ENCODE results near the gene LSAMP. TPM values are rescaled to one million over a fixed set of nuclear protein-coding genes. Genes with fewer than 3 reads are reported as not detected.

Gene LSAMP
- total RNA-seq, 1 donor from 2014 or later: 3.7 TPM

GRCh38 chr3:115827495-115827894 lies 617.8 kb downstream of the LSAMP start:
- H3K4me1 ChIP-seq (ENCODE audit: control insufficient read depth in 3 of 3, insufficient read depth in 3 of 3, low read length in 3 of 3): no peaks in the 10 kb centered on the region
- no peak overlapping the region for H3K4me3 ChIP-seq (ENCODE audit: low read length in 3 of 3)
- H3K36me3 ChIP-seq (ENCODE audit: control insufficient read depth in 3 of 3, insufficient read depth in 3 of 3, low read length in 3 of 3): no peaks in the 10 kb centered on the region
- H3K27ac ChIP-seq (ENCODE audit: low read depth, low read length): no peak overlapping the region
- H3K27me3 ChIP-seq (ENCODE audit: control insufficient read depth in 3 of 3, insufficient read depth in 3 of 3, low read length in 3 of 3): no peaks in the 10 kb centered on the region
- H3K9ac ChIP-seq (ENCODE audit: low read depth in 1 of 3, low read length in 3 of 3): no peak overlapping the region
- H3K9me3 ChIP-seq (ENCODE audit: control insufficient read depth in 3 of 3, low read length in 3 of 3): no peaks in the 10 kb centered on the region

- Histone ChIP-seq H3K9ac (ENCODE audit: low read depth in 1 of 3, low read length in 3 of 3) (no peak overlapping the region), H3K9me3 (ENCODE audit: control insufficient read depth in 3 of 3, low read length in 3 of 3) (no peaks in the 10 kb centered on the region), H3K4me1 (ENCODE audit: control insufficient read depth in 3 of 3, insufficient read depth in 3 of 3, low read length in 3 of 3) (no peaks in the 10 kb centered on the region), H3K27ac (ENCODE audit: low read depth, low read length) (no peak overlapping the region), H3K27me3 (ENCODE audit: control insufficient read depth in 3 of 3, insufficient read depth in 3 of 3, low read length in 3 of 3) (no peaks in the 10 kb centered on the region), H3K36me3 (ENCODE audit: control insufficient read depth in 3 of 3, insufficient read depth in 3 of 3, low read length in 3 of 3) (no peaks in the 10 kb centered on the region), H3K4me3 (ENCODE audit: low read length in 3 of 3) (no peak overlapping the region)
Measured at GRCh38 chr3:115825046-115825445, 620.2 kb downstream of the LSAMP start.

GRCh38 chr3:115823083-115823482 lies 622.2 kb downstream of the LSAMP start:
- Histone ChIP-seq H3K9me3 (ENCODE audit: control insufficient read depth in 3 of 3, low read length in 3 of 3) (no peaks in the 10 kb centered on the region), H3K9ac (ENCODE audit: low read depth in 1 of 3, low read length in 3 of 3) (no peak overlapping the region), H3K36me3 (ENCODE audit: control insufficient read depth in 3 of 3, insufficient read depth in 3 of 3, low read length in 3 of 3) (no peaks in the 10 kb centered on the region), H3K4me3 (ENCODE audit: low read length in 3 of 3) (no peak overlapping the region), H3K27ac (ENCODE audit: low read depth, low read length) (no peak overlapping the region), H3K27me3 (ENCODE audit: control insufficient read depth in 3 of 3, insufficient read depth in 3 of 3, low read length in 3 of 3) (no peaks in the 10 kb centered on the region), H3K4me1 (ENCODE audit: control insufficient read depth in 3 of 3, insufficient read depth in 3 of 3, low read length in 3 of 3) (no peaks in the 10 kb centered on the region)

- H3K4me3 ChIP-seq (ENCODE audit: low read length in 3 of 3): no peak overlapping the region
- no peaks in the 10 kb centered on the region for H3K27me3 ChIP-seq (ENCODE audit: control insufficient read depth in 3 of 3, insufficient read depth in 3 of 3, low read length in 3 of 3)
- H3K4me1 ChIP-seq (ENCODE audit: control insufficient read depth in 3 of 3, insufficient read depth in 3 of 3, low read length in 3 of 3): no peaks in the 10 kb centered on the region
- H3K36me3 ChIP-seq (ENCODE audit: control insufficient read depth in 3 of 3, insufficient read depth in 3 of 3, low read length in 3 of 3): no peaks in the 10 kb centered on the region
- no peaks in the 10 kb centered on the region for H3K9me3 ChIP-seq (ENCODE audit: control insufficient read depth in 3 of 3, low read length in 3 of 3)
- no peak overlapping the region for H3K9ac ChIP-seq (ENCODE audit: low read depth in 1 of 3, low read length in 3 of 3)
- no peak overlapping the region for H3K27ac ChIP-seq (ENCODE audit: low read depth, low read length)
Measured at GRCh38 chr3:115822579-115822978, 622.7 kb downstream of the LSAMP start.

GRCh38 chr3:115819785-115820384 lies 625.4 kb downstream of the LSAMP start:
- H3K36me3 ChIP-seq (ENCODE audit: control insufficient read depth in 3 of 3, insufficient read depth in 3 of 3, low read length in 3 of 3): no peaks in the 10 kb centered on the region
- H3K9me3 ChIP-seq (ENCODE audit: control insufficient read depth in 3 of 3, low read length in 3 of 3): no peaks in the 10 kb centered on the region
- H3K9ac ChIP-seq (ENCODE audit: low read depth in 1 of 3, low read length in 3 of 3): no peak overlapping the region

GRCh38 chr3:115814778-115815380 lies 630.4 kb downstream of the LSAMP start:
- H3K36me3 ChIP-seq (ENCODE audit: control insufficient read depth in 3 of 3, insufficient read depth in 3 of 3, low read length in 3 of 3): no peaks in the 10 kb centered on the region
- H3K27me3 ChIP-seq (ENCODE audit: control insufficient read depth in 3 of 3, insufficient read depth in 3 of 3, low read length in 3 of 3): no peaks in the 10 kb centered on the region
- no peak overlapping the region for H3K9ac ChIP-seq (ENCODE audit: low read depth in 1 of 3, low read length in 3 of 3)
- no peak overlapping the region for H3K27ac ChIP-seq (ENCODE audit: low read depth, low read length)
- no peaks in the 10 kb centered on the region for H3K9me3 ChIP-seq (ENCODE audit: control insufficient read depth in 3 of 3, low read length in 3 of 3)
- H3K4me3 ChIP-seq (ENCODE audit: low read length in 3 of 3): no peak overlapping the region
- no peaks in the 10 kb centered on the region for H3K4me1 ChIP-seq (ENCODE audit: control insufficient read depth in 3 of 3, insufficient read depth in 3 of 3, low read length in 3 of 3)

More at GRCh38 chr3:115819785-115820384, 625.4 kb downstream of the LSAMP start:
- Histone ChIP-seq H3K4me1 (ENCODE audit: control insufficient read depth in 3 of 3, insufficient read depth in 3 of 3, low read length in 3 of 3) (no peaks in the 10 kb centered on the region), H3K27me3 (ENCODE audit: control insufficient read depth in 3 of 3, insufficient read depth in 3 of 3, low read length in 3 of 3) (no peaks in the 10 kb centered on the region), H3K27ac (ENCODE audit: low read depth, low read length) (no peak overlapping the region), H3K4me3 (ENCODE audit: low read length in 3 of 3) (no peak overlapping the region)

GRCh38 chr3:115814006-115814405 lies 631.3 kb downstream of the LSAMP start:
- H3K27ac ChIP-seq (ENCODE audit: low read depth, low read length): no peak overlapping the region
- no peaks in the 10 kb centered on the region for H3K9me3 ChIP-seq (ENCODE audit: control insufficient read depth in 3 of 3, low read length in 3 of 3)
- no peak overlapping the region for H3K4me3 ChIP-seq (ENCODE audit: low read length in 3 of 3)
- no peak overlapping the region for H3K9ac ChIP-seq (ENCODE audit: low read depth in 1 of 3, low read length in 3 of 3)
- H3K27me3 ChIP-seq (ENCODE audit: control insufficient read depth in 3 of 3, insufficient read depth in 3 of 3, low read length in 3 of 3): peaks cover 0 to 4% (median 0%) of the 10 kb centered on the region in 3 donors
- H3K4me1 ChIP-seq (ENCODE audit: control insufficient read depth in 3 of 3, insufficient read depth in 3 of 3, low read length in 3 of 3): no peaks in the 10 kb centered on the region
- H3K36me3 ChIP-seq (ENCODE audit: control insufficient read depth in 3 of 3, insufficient read depth in 3 of 3, low read length in 3 of 3): no peaks in the 10 kb centered on the region

GRCh38 chr3:115808816-115809215 lies 636.5 kb downstream of the LSAMP start:
- no peak overlapping the region for H3K9ac ChIP-seq (ENCODE audit: low read depth in 1 of 3, low read length in 3 of 3)
- no peaks in the 10 kb centered on the region for H3K4me1 ChIP-seq (ENCODE audit: control insufficient read depth in 3 of 3, insufficient read depth in 3 of 3, low read length in 3 of 3)
- H3K9me3 ChIP-seq (ENCODE audit: control insufficient read depth in 3 of 3, low read length in 3 of 3): no peaks in the 10 kb centered on the region
- no peak overlapping the region for H3K27ac ChIP-seq (ENCODE audit: low read depth, low read length)
- H3K4me3 ChIP-seq (ENCODE audit: low read length in 3 of 3): no peak overlapping the region
- no peaks in the 10 kb centered on the region for H3K36me3 ChIP-seq (ENCODE audit: control insufficient read depth in 3 of 3, insufficient read depth in 3 of 3, low read length in 3 of 3)
- peaks cover 0 to 9% (median 0%) of the 10 kb centered on the region in 3 donors for H3K27me3 ChIP-seq (ENCODE audit: control insufficient read depth in 3 of 3, insufficient read depth in 3 of 3, low read length in 3 of 3)

- Histone ChIP-seq H3K9me3 (ENCODE audit: control insufficient read depth in 3 of 3, low read length in 3 of 3) (no peaks in the 10 kb centered on the region), H3K4me1 (ENCODE audit: control insufficient read depth in 3 of 3, insufficient read depth in 3 of 3, low read length in 3 of 3) (no peaks in the 10 kb centered on the region), H3K27ac (ENCODE audit: low read depth, low read length) (no peak overlapping the region), H3K9ac (ENCODE audit: low read depth in 1 of 3, low read length in 3 of 3) (no peak overlapping the region), H3K36me3 (ENCODE audit: control insufficient read depth in 3 of 3, insufficient read depth in 3 of 3, low read length in 3 of 3) (no peaks in the 10 kb centered on the region), H3K4me3 (ENCODE audit: low read length in 3 of 3) (no peak overlapping the region), H3K27me3 (ENCODE audit: control insufficient read depth in 3 of 3, insufficient read depth in 3 of 3, low read length in 3 of 3) (peaks cover 0 to 9% (median 0%) of the 10 kb centered on the region in 3 donors)
Measured at GRCh38 chr3:115808244-115808643, 637.0 kb downstream of the LSAMP start.

- no peak overlapping the region for H3K27ac ChIP-seq (ENCODE audit: low read depth, low read length)
- H3K9ac ChIP-seq (ENCODE audit: low read depth in 1 of 3, low read length in 3 of 3): no peak overlapping the region
- no peaks in the 10 kb centered on the region for H3K36me3 ChIP-seq (ENCODE audit: control insufficient read depth in 3 of 3, insufficient read depth in 3 of 3, low read length in 3 of 3)
- H3K4me3 ChIP-seq (ENCODE audit: low read length in 3 of 3): no peak overlapping the region
- no peaks in the 10 kb centered on the region for H3K9me3 ChIP-seq (ENCODE audit: control insufficient read depth in 3 of 3, low read length in 3 of 3)
- H3K4me1 ChIP-seq (ENCODE audit: control insufficient read depth in 3 of 3, insufficient read depth in 3 of 3, low read length in 3 of 3): no peaks in the 10 kb centered on the region
- peaks cover 0 to 9% (median 4%) of the 10 kb centered on the region in 3 donors for H3K27me3 ChIP-seq (ENCODE audit: control insufficient read depth in 3 of 3, insufficient read depth in 3 of 3, low read length in 3 of 3)
Measured at GRCh38 chr3:115806501-115806900, 638.8 kb downstream of the LSAMP start.
